Liver (tissue), 9 donors: Measurements from ENCODE around the gene PDILT. TPM values are rescaled to one million over a fixed set of nuclear protein-coding genes. Genes with fewer than 3 reads are reported as not detected.

Experiments
- DNase-seq: peaks from one replicate; pipeline ENCODE4 v3.0.0-alpha.2; 2017; ENCODE audit warnings: low spot score
- H3K27ac ChIP-seq, 2 donors: one replicate each; pipeline ENCODE4 v1.7.0; 2013; ENCODE audit warnings: inconsistent platforms in 2 of 2, low read length in 2 of 2, control low read depth in 1 of 2, low read depth in 1 of 2, mild to moderate bottlenecking in 1 of 2
- H3K27me3 ChIP-seq, 4 donors: one replicate each; pipeline versions ENCODE4 v1.6.1 to v1.7.0; 2013; ENCODE audit warnings: low read length in 3 of 4, inconsistent platforms in 1 of 4, mild to moderate bottlenecking in 1 of 4, moderate library complexity in 1 of 4; ENCODE audit not compliant: control insufficient read depth in 4 of 4, insufficient read depth in 4 of 4
- H3K36me3 ChIP-seq, 4 donors: one replicate each; pipeline versions ENCODE4 v1.6.1 to v1.7.0; 2013; ENCODE audit warnings: low read length in 3 of 4, mild to moderate bottlenecking in 3 of 4, low read depth in 1 of 4, moderate library complexity in 1 of 4; ENCODE audit not compliant: control insufficient read depth in 4 of 4, insufficient read depth in 3 of 4
- H3K4me1 ChIP-seq, 4 donors: one replicate each; pipeline versions ENCODE4 v1.6.1 to v1.7.0; 2013; ENCODE audit warnings: low read length in 3 of 4, mild to moderate bottlenecking in 3 of 4, moderate library complexity in 1 of 4; ENCODE audit not compliant: control insufficient read depth in 4 of 4, insufficient read depth in 4 of 4
- H3K4me3 ChIP-seq, 3 donors: one replicate each; pipeline versions ENCODE4 v1.6.1 to v1.7.0; 2013; ENCODE audit warnings: low read length in 3 of 3, control low read depth in 1 of 3, low read depth in 1 of 3, mild to moderate bottlenecking in 1 of 3
- H3K9ac ChIP-seq, 2 donors: one replicate each; pipeline ENCODE4 v1.7.0; 2013; ENCODE audit warnings: low read length in 2 of 2, mild to moderate bottlenecking in 2 of 2, moderate library complexity in 2 of 2, control low read depth in 1 of 2, low read depth in 1 of 2
- H3K9me3 ChIP-seq, 4 donors: one replicate each; pipeline versions ENCODE4 v1.6.1 to v1.7.0; 2013; ENCODE audit warnings: low read length in 3 of 4; ENCODE audit not compliant: control insufficient read depth in 4 of 4
- EGR1 ChIP-seq, 2 donors: IDR thresholded peaks; 2 replicates each; pipeline ENCODE4 v1.6.1; 2016 to 2018; ENCODE audit warnings: antibody characterized with exemption in 2 of 2, low read depth in 2 of 2
- FOXA1 ChIP-seq: IDR thresholded peaks from 2 replicates; pipeline ENCODE4 v1.6.1; 2016; ENCODE audit warnings: antibody characterized with exemption
- FOXA2 ChIP-seq: IDR thresholded peaks from 2 replicates; pipeline ENCODE4 v1.6.1; 2016; ENCODE audit warnings: antibody characterized with exemption
- GABPA ChIP-seq, 2 donors: IDR thresholded peaks in 1 of 2; conservative IDR thresholded peaks in 1 of 2; 2 replicates each; pipeline ENCODE4 v1.6.1; 2016; ENCODE audit warnings: antibody characterized with exemption in 2 of 2, mild to moderate bottlenecking in 1 of 2, moderate library complexity in 1 of 2
- HNF4A ChIP-seq, 2 donors: conservative IDR thresholded peaks; 2 replicates each; pipeline ENCODE4 v1.6.1; 2016; ENCODE audit warnings: antibody characterized with exemption in 2 of 2, mild to moderate bottlenecking in 2 of 2
- HNF4G ChIP-seq: IDR thresholded peaks from 2 replicates; pipeline ENCODE4 v1.6.1; 2016; ENCODE audit warnings: antibody characterized with exemption
- RXRA ChIP-seq, 2 donors: IDR thresholded peaks; 2 replicates each; pipeline ENCODE4 v1.6.1; 2017 to 2018; ENCODE audit warnings: antibody characterized with exemption in 2 of 2, mild to moderate bottlenecking in 1 of 2
- SP1 ChIP-seq: IDR thresholded peaks from 2 replicates; pipeline ENCODE4 v1.6.1; 2018; ENCODE audit warnings: antibody characterized with exemption, mild to moderate bottlenecking
- TAF1 ChIP-seq: conservative IDR thresholded peaks from 2 replicates; pipeline ENCODE4 v1.6.1; 2016; ENCODE audit warnings: antibody characterized with exemption, mild to moderate bottlenecking
- WGBS: extraction: QIAGEN DNeasy Blood & Tissue Kit; methylation state at CpG from one replicate; pipeline ENCODE4 v1.1.7; 2013; 5-methylcytosine and 5-hydroxymethylcytosine counted together
- polyA plus RNA-seq, 2 donors: library from polyadenylated mRNA; stranded (reverse) in 1 of 2; unstranded in 1 of 2; fragments of 200-250 nt in 1 of 2; fragments of >200 nt in 1 of 2; fragmentation: Nextera tagmentation in 1 of 2; extraction: Ambion mirVana in 1 of 2; gene quantifications; one replicate each; pipeline versions ENCODE4 v1.2.1 to v1.2.3, GENCODE V29; 2013 to 2015
- total RNA-seq, 2 donors: library from RNA; depleted of rRNA; stranded (reverse); fragments of >200 nt; gene quantifications; one replicate each; pipeline ENCODE4 v1.2.3, GENCODE V29; 2014
- TF ChIP-seq, protein P1 (sequence below): IDR thresholded peaks from 2 replicates; pipeline ENCODE4 v1.6.1; 2016; ENCODE audit warnings: antibody characterized with exemption
- TF ChIP-seq, protein P2 (sequence below): IDR thresholded peaks from 2 replicates; pipeline ENCODE4 v1.6.1; 2016; ENCODE audit warnings: antibody characterized with exemption, mild to moderate bottlenecking
- TF ChIP-seq, protein P3 (sequence below): fragments of 150-350 bp; IDR thresholded peaks from 2 replicates; pipeline ENCODE4 v1.5.1; 2017; ENCODE audit warnings: improper control_type of control experiment, low read depth, low read length; ENCODE audit not compliant: missing input control
- TF ChIP-seq, protein P4 (sequence below): IDR thresholded peaks from 2 replicates; pipeline ENCODE4 v1.6.1; 2016; ENCODE audit warnings: antibody characterized with exemption
- donor health status: healthy.
- donor health status: healthy.
- donor health status: healthy.
- donor health status: healthy.
- donor health status: healthy.

Gene PDILT
- total and polyA plus RNA-seq, 4 donors = not detected

DNA sequence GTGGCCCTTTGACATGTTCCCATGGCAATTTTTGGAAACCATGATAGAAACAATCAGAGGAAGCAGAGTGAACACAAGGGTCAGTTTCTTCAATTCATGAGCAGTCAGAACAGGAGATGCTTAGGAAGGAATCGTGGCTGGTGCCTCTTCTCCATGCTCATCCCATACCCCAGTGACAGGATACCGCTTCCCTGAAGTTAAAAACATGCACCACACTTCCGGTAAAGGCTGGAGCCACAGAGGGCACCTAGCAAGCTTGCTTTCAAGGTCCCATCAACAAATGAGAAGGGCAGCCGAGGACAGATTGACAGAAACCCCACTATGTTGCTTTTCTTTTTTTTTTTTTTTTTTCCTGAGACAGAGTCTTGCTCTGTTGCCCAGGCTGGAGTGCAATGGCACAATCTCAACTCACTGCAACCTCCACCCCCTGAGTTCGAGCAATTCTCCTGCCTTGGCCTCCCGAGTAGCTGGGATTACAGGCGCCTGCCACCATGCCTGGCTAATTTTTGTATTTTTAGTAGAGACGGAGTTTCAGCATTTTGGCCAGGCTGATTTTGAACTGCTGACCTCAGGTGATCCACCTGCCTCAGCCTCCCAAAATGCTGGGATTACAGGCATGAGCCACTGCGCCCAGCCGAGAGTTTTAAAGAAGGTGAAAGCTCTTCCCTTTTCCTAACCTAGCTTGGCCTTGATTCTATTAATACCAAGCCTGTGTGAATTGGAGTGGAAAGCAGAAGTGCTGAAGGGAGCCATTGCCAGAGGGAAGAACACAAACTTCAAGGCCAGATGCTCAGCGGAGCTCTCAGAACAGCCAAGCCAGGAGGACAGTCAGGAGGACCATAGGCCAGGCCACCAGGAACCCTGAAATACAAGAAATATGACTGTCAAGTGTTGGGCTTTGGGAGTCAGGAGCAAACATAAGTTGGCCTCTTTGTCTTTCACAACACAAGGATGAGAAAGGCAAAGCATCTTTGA is 93.8 kb downstream of the PDILT start:
- H3K36me3 ChIP-seq = no peaks in the 10 kb centered on the region
- WGBS = 85% methylated on average over 11 of the region's 11 CpGs
- H3K4me1 ChIP-seq = no peaks in the 10 kb centered on the region
- no peaks in the 10 kb centered on the region for H3K27me3 ChIP-seq
- H3K9ac ChIP-seq = no peak overlapping the region
- no peak for TF ChIP-seq TAF1
- no peak overlapping the region for H3K27ac ChIP-seq
- DNase-seq = no peak
- H3K4me3 ChIP-seq = no peak overlapping the region
- no peaks in the 10 kb centered on the region for H3K9me3 ChIP-seq

DNA sequence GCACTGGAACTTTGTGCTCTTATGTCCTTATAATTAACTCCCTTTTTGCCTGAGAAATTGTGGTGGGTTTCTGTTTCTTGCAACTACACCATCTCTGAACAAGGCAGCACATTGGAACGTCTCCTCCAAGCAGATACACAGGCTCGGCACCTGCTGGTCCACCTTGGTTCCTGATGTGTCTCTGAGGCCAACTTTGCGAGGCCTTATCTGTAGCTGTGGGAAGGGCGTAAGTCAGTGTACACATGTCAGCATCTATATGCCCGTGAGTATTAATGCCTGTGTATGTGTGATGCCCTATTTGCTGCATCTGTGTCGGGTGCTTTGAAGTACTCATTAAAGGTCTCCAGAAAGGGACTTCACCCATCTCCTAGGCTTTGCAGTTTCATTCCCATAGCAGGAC is 94.8 kb downstream of the PDILT start:
- peaks cover 0 to 2% (median 0%) of the 10 kb centered on the region in 4 donors for H3K27me3 ChIP-seq
- no peak overlapping the region for H3K27ac ChIP-seq
- TF ChIP-seq, protein P1, sequence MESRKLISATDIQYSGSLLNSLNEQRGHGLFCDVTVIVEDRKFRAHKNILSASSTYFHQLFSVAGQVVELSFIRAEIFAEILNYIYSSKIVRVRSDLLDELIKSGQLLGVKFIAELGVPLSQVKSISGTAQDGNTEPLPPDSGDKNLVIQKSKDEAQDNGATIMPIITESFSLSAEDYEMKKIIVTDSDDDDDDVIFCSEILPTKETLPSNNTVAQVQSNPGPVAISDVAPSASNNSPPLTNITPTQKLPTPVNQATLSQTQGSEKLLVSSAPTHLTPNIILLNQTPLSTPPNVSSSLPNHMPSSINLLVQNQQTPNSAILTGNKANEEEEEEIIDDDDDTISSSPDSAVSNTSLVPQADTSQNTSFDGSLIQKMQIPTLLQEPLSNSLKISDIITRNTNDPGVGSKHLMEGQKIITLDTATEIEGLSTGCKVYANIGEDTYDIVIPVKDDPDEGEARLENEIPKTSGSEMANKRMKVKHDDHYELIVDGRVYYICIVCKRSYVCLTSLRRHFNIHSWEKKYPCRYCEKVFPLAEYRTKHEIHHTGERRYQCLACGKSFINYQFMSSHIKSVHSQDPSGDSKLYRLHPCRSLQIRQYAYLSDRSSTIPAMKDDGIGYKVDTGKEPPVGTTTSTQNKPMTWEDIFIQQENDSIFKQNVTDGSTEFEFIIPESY = no peak
- TF ChIP-seq TAF1 = no peak
- TF ChIP-seq GABPA (IDR thresholded peaks at IDR 0.05 in 1 of 2, conservative IDR thresholded peaks at IDR 0.05 in 1 of 2) = no peak
- TF ChIP-seq, protein P2, sequence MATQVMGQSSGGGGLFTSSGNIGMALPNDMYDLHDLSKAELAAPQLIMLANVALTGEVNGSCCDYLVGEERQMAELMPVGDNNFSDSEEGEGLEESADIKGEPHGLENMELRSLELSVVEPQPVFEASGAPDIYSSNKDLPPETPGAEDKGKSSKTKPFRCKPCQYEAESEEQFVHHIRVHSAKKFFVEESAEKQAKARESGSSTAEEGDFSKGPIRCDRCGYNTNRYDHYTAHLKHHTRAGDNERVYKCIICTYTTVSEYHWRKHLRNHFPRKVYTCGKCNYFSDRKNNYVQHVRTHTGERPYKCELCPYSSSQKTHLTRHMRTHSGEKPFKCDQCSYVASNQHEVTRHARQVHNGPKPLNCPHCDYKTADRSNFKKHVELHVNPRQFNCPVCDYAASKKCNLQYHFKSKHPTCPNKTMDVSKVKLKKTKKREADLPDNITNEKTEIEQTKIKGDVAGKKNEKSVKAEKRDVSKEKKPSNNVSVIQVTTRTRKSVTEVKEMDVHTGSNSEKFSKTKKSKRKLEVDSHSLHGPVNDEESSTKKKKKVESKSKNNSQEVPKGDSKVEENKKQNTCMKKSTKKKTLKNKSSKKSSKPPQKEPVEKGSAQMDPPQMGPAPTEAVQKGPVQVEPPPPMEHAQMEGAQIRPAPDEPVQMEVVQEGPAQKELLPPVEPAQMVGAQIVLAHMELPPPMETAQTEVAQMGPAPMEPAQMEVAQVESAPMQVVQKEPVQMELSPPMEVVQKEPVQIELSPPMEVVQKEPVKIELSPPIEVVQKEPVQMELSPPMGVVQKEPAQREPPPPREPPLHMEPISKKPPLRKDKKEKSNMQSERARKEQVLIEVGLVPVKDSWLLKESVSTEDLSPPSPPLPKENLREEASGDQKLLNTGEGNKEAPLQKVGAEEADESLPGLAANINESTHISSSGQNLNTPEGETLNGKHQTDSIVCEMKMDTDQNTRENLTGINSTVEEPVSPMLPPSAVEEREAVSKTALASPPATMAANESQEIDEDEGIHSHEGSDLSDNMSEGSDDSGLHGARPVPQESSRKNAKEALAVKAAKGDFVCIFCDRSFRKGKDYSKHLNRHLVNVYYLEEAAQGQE = no peak
- TF ChIP-seq, protein P3, sequence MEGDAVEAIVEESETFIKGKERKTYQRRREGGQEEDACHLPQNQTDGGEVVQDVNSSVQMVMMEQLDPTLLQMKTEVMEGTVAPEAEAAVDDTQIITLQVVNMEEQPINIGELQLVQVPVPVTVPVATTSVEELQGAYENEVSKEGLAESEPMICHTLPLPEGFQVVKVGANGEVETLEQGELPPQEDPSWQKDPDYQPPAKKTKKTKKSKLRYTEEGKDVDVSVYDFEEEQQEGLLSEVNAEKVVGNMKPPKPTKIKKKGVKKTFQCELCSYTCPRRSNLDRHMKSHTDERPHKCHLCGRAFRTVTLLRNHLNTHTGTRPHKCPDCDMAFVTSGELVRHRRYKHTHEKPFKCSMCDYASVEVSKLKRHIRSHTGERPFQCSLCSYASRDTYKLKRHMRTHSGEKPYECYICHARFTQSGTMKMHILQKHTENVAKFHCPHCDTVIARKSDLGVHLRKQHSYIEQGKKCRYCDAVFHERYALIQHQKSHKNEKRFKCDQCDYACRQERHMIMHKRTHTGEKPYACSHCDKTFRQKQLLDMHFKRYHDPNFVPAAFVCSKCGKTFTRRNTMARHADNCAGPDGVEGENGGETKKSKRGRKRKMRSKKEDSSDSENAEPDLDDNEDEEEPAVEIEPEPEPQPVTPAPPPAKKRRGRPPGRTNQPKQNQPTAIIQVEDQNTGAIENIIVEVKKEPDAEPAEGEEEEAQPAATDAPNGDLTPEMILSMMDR = no peak
- no peak for TF ChIP-seq FOXA2
- TF ChIP-seq RXRA (IDR thresholded peaks at IDR 0.05) = no peak
- TF ChIP-seq HNF4A (conservative IDR thresholded peaks at IDR 0.05) = no peak
- TF ChIP-seq EGR1 (IDR thresholded peaks at IDR 0.05; ENCODE audit: low read depth in 2 of 2) = no peak
- TF ChIP-seq, protein P4, sequence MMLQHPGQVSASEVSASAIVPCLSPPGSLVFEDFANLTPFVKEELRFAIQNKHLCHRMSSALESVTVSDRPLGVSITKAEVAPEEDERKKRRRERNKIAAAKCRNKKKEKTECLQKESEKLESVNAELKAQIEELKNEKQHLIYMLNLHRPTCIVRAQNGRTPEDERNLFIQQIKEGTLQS = no peak
- TF ChIP-seq FOXA1 = no peak
- no peak for TF ChIP-seq SP1
- no peak for TF ChIP-seq HNF4G
- no peak for DNase-seq
- H3K9ac ChIP-seq = no peak overlapping the region
- H3K9me3 ChIP-seq = no peaks in the 10 kb centered on the region
- 85% methylated on average over 6 of the region's 6 CpGs for WGBS
- H3K4me3 ChIP-seq = no peak overlapping the region
- no peaks in the 10 kb centered on the region for H3K36me3 ChIP-seq
- H3K4me1 ChIP-seq = no peaks in the 10 kb centered on the region

Other genes starting within 250 kb of the PDILT start
- under 1 TPM; 0.09 to 0.25 TPM for gene GP2, start 77.2 kb downstream of the PDILT start, total RNA-seq
- under 1 TPM; 0.29 to 0.31 TPM for gene GP2, start 77.2 kb downstream of the PDILT start, polyA plus RNA-seq
- gene UMOD, start 52.0 kb downstream of the PDILT start, total RNA-seq = not detected
- gene UMOD, start 52.0 kb downstream of the PDILT start, polyA plus RNA-seq = not detected
- 100 to 1,000 TPM in 1 of 2 donors, 1 to 10 TPM in 1; 4.2 to 198 TPM for gene ACSM5, start 4.8 kb upstream of the PDILT start, total RNA-seq
- gene ACSM5, start 4.8 kb upstream of the PDILT start, polyA plus RNA-seq = 100 to 1,000 TPM; 114 to 240 TPM
- gene ACSM2A, start 46.8 kb upstream of the PDILT start, total RNA-seq = 1,000 to 10,000 TPM in 1 of 2 donors, 10 to 100 TPM in 1; 30.1 to 1,049 TPM
- 100 to 1,000 TPM; 177 to 607 TPM for gene ACSM2A, start 46.8 kb upstream of the PDILT start, polyA plus RNA-seq
- gene ACSM2B, start 171.6 kb upstream of the PDILT start, total RNA-seq = 100 to 1,000 TPM in 1 of 2 donors, 10 to 100 TPM in 1; 46.0 to 852 TPM
- 100 to 1,000 TPM; 273 to 728 TPM for gene ACSM2B, start 171.6 kb upstream of the PDILT start, polyA plus RNA-seq